Fibroblast of pulmonary artery (primary cell): ENCODE measurements around the gene LILRA1.

ENCODE experiments used
- DNase-seq: peaks from one replicate; pipeline ENCODE4 v3.0.0-alpha.2; 2010; ENCODE audit warnings: low read depth
- H3K4me3 ChIP-seq: replicated peaks from 2 replicates; pipeline ENCODE4 v1.5.1; 2011; ENCODE audit warnings: low read depth, mild to moderate bottlenecking, control low read depth, low read length, moderate library complexity
- TF ChIP-seq, protein P1 (sequence below): IDR thresholded peaks from 2 replicates; pipeline ENCODE4 v1.5.1; 2011; ENCODE audit warnings: mild to moderate bottlenecking, control low read depth, low read length, inconsistent platforms; ENCODE audit errors: missing control alignments

LILRA1 gene

DNA sequence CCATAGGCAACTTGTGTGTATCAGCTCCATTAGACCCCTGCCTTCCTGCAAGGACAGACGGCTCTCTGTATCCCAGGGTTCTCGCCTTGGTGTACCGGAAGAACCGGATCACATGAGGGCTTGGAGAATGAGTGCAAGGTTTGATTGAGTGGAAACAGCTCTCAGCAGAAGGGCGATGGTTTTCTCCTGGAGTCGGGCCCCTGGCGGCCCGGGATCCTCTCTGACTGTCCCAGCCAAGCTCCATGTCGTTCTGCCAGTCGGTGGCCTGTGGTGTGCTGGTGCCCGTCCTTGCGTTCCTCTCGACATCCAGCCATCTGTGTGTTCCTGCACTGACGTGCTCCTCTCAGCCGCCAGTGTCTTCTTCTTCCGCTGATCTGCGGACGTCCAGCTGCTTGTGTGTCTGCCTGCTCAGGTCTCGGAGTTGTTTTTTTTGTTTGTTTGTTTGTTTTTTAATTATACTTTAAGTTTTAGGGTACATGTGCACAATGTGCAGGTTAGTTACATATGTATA is 53.0 kb downstream of the LILRA1 start:
- TF ChIP-seq, protein P1, sequence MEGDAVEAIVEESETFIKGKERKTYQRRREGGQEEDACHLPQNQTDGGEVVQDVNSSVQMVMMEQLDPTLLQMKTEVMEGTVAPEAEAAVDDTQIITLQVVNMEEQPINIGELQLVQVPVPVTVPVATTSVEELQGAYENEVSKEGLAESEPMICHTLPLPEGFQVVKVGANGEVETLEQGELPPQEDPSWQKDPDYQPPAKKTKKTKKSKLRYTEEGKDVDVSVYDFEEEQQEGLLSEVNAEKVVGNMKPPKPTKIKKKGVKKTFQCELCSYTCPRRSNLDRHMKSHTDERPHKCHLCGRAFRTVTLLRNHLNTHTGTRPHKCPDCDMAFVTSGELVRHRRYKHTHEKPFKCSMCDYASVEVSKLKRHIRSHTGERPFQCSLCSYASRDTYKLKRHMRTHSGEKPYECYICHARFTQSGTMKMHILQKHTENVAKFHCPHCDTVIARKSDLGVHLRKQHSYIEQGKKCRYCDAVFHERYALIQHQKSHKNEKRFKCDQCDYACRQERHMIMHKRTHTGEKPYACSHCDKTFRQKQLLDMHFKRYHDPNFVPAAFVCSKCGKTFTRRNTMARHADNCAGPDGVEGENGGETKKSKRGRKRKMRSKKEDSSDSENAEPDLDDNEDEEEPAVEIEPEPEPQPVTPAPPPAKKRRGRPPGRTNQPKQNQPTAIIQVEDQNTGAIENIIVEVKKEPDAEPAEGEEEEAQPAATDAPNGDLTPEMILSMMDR = no peak
- H3K4me3 ChIP-seq = no peak overlapping the region
- DNase-seq = no peak

DNA sequence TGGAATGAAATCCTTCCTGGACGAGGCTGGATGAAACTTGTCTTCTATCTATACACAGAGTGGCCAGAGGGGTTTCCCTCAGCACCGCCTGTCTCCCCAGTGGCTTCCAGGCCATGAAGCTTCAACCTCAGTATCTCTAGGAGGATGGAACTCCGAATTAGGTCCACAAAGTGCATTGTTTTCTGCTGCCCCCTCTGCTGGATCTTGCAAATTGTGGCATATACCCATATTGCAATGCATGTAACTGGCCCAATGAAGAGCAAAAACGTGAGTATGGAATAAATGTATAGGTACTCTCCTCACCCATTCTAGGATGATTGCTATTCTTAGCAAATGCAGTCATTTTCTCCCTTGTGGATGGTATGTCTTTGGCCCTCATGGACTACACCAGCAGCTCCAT is 54.7 kb downstream of the LILRA1 start:
- H3K4me3 ChIP-seq = no peak overlapping the region
- TF ChIP-seq, protein P1 = no peak
- no peak for DNase-seq

GRCh38 chr19:54650108-54650655 is 56.8 kb downstream of the LILRA1 start:
- H3K4me3 ChIP-seq = no peak overlapping the region
- DNase-seq = no peak
- TF ChIP-seq, protein P1 = no peak
